Measurements from ENCODE around the gene APCDD1.

GRCh38 chr18:10457767-10458166 is 3.3 kb downstream of the APCDD1 start:
- TF ChIP-seq CTCF (IDR thresholded peaks at IDR 0.05 in 4 of 5, conservative IDR thresholded peaks at IDR 0.05 in 1 of 5) = no peak
- TF ChIP-seq POLR2A (IDR thresholded peaks at IDR 0.05) = no peak
